Breast epithelium (tissue), 4 donors: ENCODE measurements around the gene ASPRV1. TPM values are rescaled to one million over a fixed set of nuclear protein-coding genes. Genes with fewer than 3 reads are reported as not detected.
A peak's percentile ranks its signal among the peaks of the same experiment; 100 is the strongest.

Experiments
- DNase-seq, 2 donors: peaks; one replicate each; pipeline ENCODE4 v3.0.0-alpha.2; 2019; ENCODE audit warnings: low spot score in 2 of 2
- H3K27ac ChIP-seq, 2 donors: fragments of 200-600 bp; sonication (generic) in 1 of 2; one replicate each; pipeline ENCODE4 v1.5.1; 2016 to 2019; ENCODE audit warnings: mild to moderate bottlenecking in 1 of 2
- H3K27me3 ChIP-seq, 2 donors: fragments of 200-600 bp; sonication (generic) in 1 of 2; one replicate each; pipeline versions ENCODE4 v1.5.1 to v1.6.0; 2017 to 2019; ENCODE audit warnings: control low read depth in 1 of 2, mild to moderate bottlenecking in 1 of 2
- H3K36me3 ChIP-seq: fragments of 200-600 bp; one replicate; pipeline ENCODE4 v1.5.1; 2019
- H3K4me1 ChIP-seq, 2 donors: fragments of 200-600 bp; sonication (generic); one replicate each; pipeline ENCODE4 v1.5.1; 2016 to 2019; ENCODE audit warnings: control low read depth in 1 of 2
- H3K4me3 ChIP-seq, 3 donors: fragments of 200-600 bp; sonication (generic); 1 replicate in 2 of 3; 2 replicates in 1 of 3; pipeline ENCODE4 v1.5.1; 2016 to 2019; ENCODE audit warnings: mild to moderate bottlenecking in 3 of 3, moderate library complexity in 2 of 3
- H3K9me3 ChIP-seq, 2 donors: fragments of 200-600 bp; sonication (generic) in 1 of 2; one replicate each; pipeline ENCODE4 v1.5.1; 2016 to 2019; ENCODE audit warnings: control low read depth in 1 of 2
- CTCF ChIP-seq, 3 donors: fragments of 450-650 bp; IDR thresholded peaks; one replicate each; pipeline ENCODE4 v1.5.1; 2016 to 2017; ENCODE audit warnings: antibody characterized with exemption in 3 of 3, mild to moderate bottlenecking in 3 of 3, moderate library complexity in 3 of 3
- POLR2A ChIP-seq: fragments of 450-650 bp; IDR thresholded peaks from one replicate; pipeline ENCODE4 v1.6.1; 2016; ENCODE audit warnings: antibody characterized with exemption, mild to moderate bottlenecking, moderate library complexity
- POLR2AphosphoS5 ChIP-seq, 3 donors: sonication (generic); formaldehyde crosslinking; IDR thresholded peaks; one replicate each; pipeline ENCODE4 v1.6.1; 2017; ENCODE audit warnings: antibody characterized with exemption in 3 of 3
- intact Hi-C: fragments of 100-400 bp; cut with DNase I; formaldehyde crosslinking; loops from one replicate; pipeline ENCODE4 v1.15.1; 2023; ENCODE audit warnings: low total_unique reads
- total RNA-seq, 3 donors: library from RNA; depleted of rRNA; stranded (reverse); fragments of >200 nt; gene quantifications; one replicate each; pipeline ENCODE4 v1.1.0, GENCODE V29; 2016

ASPRV1 gene
- total RNA-seq, 3 donors from 2014 or later, result 1.6 to 4.5 (median 1.8) TPM

- Histone ChIP-seq H3K4me1 (no peaks in the 10 kb centered on the region), H3K9me3 (no peaks in the 10 kb centered on the region), H3K4me3 (no peak overlapping the region), H3K27me3 (no peaks in the 10 kb centered on the region), H3K36me3 (peaks cover 8% of the 10 kb centered on the region), H3K27ac (peak overlapping the region in 1 of 2 donors; percentile 8)
- TF ChIP-seq POLR2AphosphoS5 (IDR thresholded peaks at IDR 0.05), result no peak
- no peak for TF ChIP-seq POLR2A
- no peak for TF ChIP-seq CTCF (IDR thresholded peaks at IDR 0.05)
- intact Hi-C loops, result no loop called here
- no peak for DNase-seq
Observed at GRCh38 chr2:69933839-69934613, 27.4 kb downstream of the ASPRV1 start.

GRCh38 chr2:69933254-69933828, 28.1 kb downstream of the ASPRV1 start:
- H3K4me3 ChIP-seq, result no peak overlapping the region
- intact Hi-C loops, result no loop called here
- no peak for DNase-seq
- no peak overlapping the region for H3K27ac ChIP-seq
- TF ChIP-seq POLR2A (no peak), CTCF (IDR thresholded peaks at IDR 0.05) (no peak), POLR2AphosphoS5 (IDR thresholded peaks at IDR 0.05) (no peak)
- H3K4me1 ChIP-seq, result no peaks in the 10 kb centered on the region
- no peaks in the 10 kb centered on the region for H3K9me3 ChIP-seq
- H3K27me3 ChIP-seq, result no peaks in the 10 kb centered on the region
- peaks cover 6% of the 10 kb centered on the region for H3K36me3 ChIP-seq

GRCh38 chr2:69932596-69932922, 28.9 kb downstream of the ASPRV1 start:
- Histone ChIP-seq H3K4me1 (no peaks in the 10 kb centered on the region), H3K27ac (no peak overlapping the region)

GRCh38 chr2:69931832-69932595, 29.4 kb downstream of the ASPRV1 start:
- no peak overlapping the region for H3K27ac ChIP-seq
- intact Hi-C loops, result no loop called here
- no peaks in the 10 kb centered on the region for H3K4me1 ChIP-seq
- TF ChIP-seq CTCF (IDR thresholded peaks at IDR 0.05) (no peak), POLR2AphosphoS5 (IDR thresholded peaks at IDR 0.05) (no peak), POLR2A (no peak)
- H3K36me3 ChIP-seq, result no peaks in the 10 kb centered on the region
- H3K27me3 ChIP-seq, result no peaks in the 10 kb centered on the region
- no peaks in the 10 kb centered on the region for H3K9me3 ChIP-seq
- no peak overlapping the region for H3K4me3 ChIP-seq
- DNase-seq, result no peak

More at GRCh38 chr2:69932596-69932922, 28.9 kb downstream of the ASPRV1 start:
- Histone ChIP-seq H3K4me3 (no peak overlapping the region), H3K27me3 (no peaks in the 10 kb centered on the region), H3K9me3 (no peaks in the 10 kb centered on the region), H3K36me3 (no peaks in the 10 kb centered on the region)
- intact Hi-C loops, result no loop called here
- no peak for DNase-seq
- no peak for TF ChIP-seq POLR2A
- TF ChIP-seq CTCF (IDR thresholded peaks at IDR 0.05), result no peak
- no peak for TF ChIP-seq POLR2AphosphoS5 (IDR thresholded peaks at IDR 0.05)
